Mucosa of rectum (tissue), 2 donors: Measurements from ENCODE around the gene GPC1.

ENCODE experiments used
- H3K27ac ChIP-seq, 2 donors: one replicate each; pipeline ENCODE4 v1.7.0; 2013; ENCODE audit warnings: inconsistent platforms in 2 of 2, low read depth in 2 of 2, low read length in 2 of 2
- H3K27me3 ChIP-seq, 2 donors: one replicate each; pipeline ENCODE4 v1.7.0; 2013; ENCODE audit warnings: low read length in 2 of 2; ENCODE audit not compliant: control insufficient read depth in 2 of 2, insufficient read depth in 2 of 2
- H3K36me3 ChIP-seq, 2 donors: one replicate each; pipeline ENCODE4 v1.7.0; 2013; ENCODE audit warnings: low read length in 2 of 2; ENCODE audit not compliant: control insufficient read depth in 2 of 2, insufficient read depth in 2 of 2
- H3K4me1 ChIP-seq, 2 donors: one replicate each; pipeline ENCODE4 v1.7.0; 2013; ENCODE audit warnings: low read length in 2 of 2, mild to moderate bottlenecking in 1 of 2; ENCODE audit not compliant: control insufficient read depth in 2 of 2, insufficient read depth in 2 of 2
- H3K4me3 ChIP-seq, 2 donors: one replicate each; pipeline ENCODE4 v1.7.0; 2013; ENCODE audit warnings: low read length in 2 of 2
- H3K9ac ChIP-seq, 2 donors: one replicate each; pipeline ENCODE4 v1.7.0; 2013; ENCODE audit warnings: low read length in 2 of 2, low read depth in 1 of 2, mild to moderate bottlenecking in 1 of 2
- H3K9me3 ChIP-seq, 2 donors: one replicate each; pipeline ENCODE4 v1.7.0; 2013; ENCODE audit warnings: low read length in 2 of 2; ENCODE audit not compliant: control insufficient read depth in 2 of 2
- donor health status: healthy.
- donor health status: Normal muscosa, but diverticular disease.

The GPC1 gene

DNA sequence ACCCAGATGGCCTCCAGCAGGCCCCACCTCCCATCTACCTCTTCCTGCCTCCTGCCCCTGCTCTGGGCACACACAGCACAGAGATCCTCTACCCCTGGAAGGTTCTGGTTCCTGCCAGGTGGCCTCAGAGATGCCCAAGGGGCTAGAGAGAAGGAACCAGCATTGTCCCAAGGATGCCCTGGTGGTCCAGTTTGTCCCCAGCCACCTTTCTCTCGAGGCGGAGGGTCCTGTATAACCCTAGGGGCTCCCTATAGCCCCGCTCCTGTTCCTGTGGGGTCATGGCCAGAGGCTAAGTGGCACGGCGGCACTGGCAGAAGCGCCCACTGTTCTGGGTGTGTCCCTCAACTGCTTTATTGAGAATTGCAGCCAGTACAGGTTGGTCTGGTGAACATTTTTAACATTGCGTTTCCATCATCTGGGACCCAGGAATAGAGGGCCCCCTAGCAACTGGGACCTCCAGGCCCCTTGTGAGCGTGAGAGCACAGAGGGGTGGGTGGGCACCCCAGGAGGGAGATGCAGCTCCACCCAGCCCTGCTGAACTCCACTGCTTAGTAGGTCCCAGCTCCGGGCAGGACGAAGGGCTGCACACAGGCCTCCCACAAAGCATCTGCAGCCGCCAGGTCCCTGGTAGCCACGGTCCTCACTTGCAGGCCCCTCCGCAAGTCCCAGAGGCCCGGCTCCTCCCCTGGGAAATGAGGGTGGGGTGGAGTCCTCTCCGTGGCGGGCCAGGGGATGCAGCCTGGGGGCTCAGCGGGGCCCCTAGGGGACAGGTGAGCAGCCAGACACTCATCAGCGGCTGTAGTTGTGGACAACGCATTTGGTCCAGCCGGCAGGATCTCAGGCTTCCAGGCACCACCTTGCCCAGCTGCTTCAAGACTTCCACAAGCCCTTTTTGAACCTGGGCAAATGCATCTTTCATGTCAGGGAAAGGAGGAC is 33.1 kb downstream of the GPC1 start:
- Histone ChIP-seq H3K27ac (no peak overlapping the region), H3K4me1 (no peaks in the 10 kb centered on the region), H3K9me3 (no peaks in the 10 kb centered on the region), H3K4me3 (no peak overlapping the region), H3K27me3 (no peaks in the 10 kb centered on the region), H3K9ac (no peak overlapping the region), H3K36me3 (peaks cover 6 to 8% of the 10 kb centered on the region in 2 donors)

- Histone ChIP-seq H3K27me3 (no peaks in the 10 kb centered on the region), H3K4me3 (no peak overlapping the region), H3K27ac (no peak overlapping the region), H3K9me3 (no peaks in the 10 kb centered on the region), H3K4me1 (no peaks in the 10 kb centered on the region), H3K9ac (no peak overlapping the region), H3K36me3 (peaks cover 0 to 3% of the 10 kb centered on the region in 2 donors)
Observed at GRCh38 chr2:240469239-240469636, 33.8 kb downstream of the GPC1 start.

DNA sequence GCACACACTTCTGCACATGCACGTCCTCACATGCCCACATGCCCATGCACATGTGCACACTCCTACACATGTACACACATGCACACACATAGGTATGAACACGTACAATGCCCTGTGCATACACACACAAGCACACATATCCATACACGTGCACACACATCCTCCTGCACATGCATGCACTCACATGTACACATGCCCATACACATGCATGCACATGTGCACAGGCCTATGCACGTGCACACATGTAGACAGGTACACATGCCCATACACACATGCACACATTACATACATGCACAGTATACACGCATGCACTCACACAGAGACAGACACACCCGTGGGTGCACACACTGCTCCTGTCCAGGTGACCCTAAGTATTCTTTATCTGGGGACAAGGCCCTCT is 34.3 kb downstream of the GPC1 start:
- no peak overlapping the region for H3K9ac ChIP-seq
- H3K9me3 ChIP-seq = no peaks in the 10 kb centered on the region
- peaks cover 0 to 3% of the 10 kb centered on the region in 2 donors for H3K36me3 ChIP-seq
- no peak overlapping the region for H3K27ac ChIP-seq
- H3K4me1 ChIP-seq = no peaks in the 10 kb centered on the region
- H3K4me3 ChIP-seq = no peak overlapping the region
- H3K27me3 ChIP-seq = no peaks in the 10 kb centered on the region

DNA sequence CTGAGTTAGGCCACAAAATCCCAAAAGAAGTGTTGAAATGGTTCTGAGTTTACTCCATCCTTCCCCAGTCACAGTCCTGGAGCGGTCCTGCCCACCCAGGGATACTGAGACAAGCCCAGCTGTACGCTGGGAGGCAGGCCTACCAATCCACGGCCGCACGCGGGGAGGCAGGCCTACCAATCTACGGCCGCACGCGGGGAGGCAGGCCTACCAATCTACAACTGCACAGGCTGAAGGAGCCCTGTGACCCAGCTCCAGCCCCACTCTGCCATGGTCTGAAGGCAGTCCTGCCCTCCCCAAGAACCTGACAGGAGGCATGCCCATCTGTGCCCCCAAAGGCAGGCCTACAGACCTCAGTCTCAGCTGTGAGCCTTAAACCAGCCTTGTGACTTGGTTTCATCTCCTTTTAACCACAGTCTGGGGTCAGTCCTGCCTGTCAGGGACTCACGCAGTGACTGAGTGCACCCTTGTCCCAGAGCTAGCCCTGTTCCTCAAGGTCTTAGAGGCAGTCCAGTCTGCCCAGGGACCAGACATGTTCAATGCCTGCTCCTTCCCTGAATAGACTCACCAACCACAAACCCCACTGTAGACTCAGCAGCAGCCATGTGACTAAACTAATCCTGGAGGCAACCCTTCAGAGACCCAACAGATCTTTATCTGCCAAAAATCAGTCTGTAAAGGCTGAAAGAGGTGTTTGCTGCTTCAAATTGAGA is 36.8 kb downstream of the GPC1 start:
- Histone ChIP-seq H3K9ac (no peak overlapping the region), H3K27ac (no peak overlapping the region), H3K4me3 (no peak overlapping the region), H3K9me3 (peaks cover 0 to 5% of the 10 kb centered on the region in 2 donors), H3K4me1 (no peaks in the 10 kb centered on the region), H3K27me3 (no peaks in the 10 kb centered on the region), H3K36me3 (no peaks in the 10 kb centered on the region)

DNA sequence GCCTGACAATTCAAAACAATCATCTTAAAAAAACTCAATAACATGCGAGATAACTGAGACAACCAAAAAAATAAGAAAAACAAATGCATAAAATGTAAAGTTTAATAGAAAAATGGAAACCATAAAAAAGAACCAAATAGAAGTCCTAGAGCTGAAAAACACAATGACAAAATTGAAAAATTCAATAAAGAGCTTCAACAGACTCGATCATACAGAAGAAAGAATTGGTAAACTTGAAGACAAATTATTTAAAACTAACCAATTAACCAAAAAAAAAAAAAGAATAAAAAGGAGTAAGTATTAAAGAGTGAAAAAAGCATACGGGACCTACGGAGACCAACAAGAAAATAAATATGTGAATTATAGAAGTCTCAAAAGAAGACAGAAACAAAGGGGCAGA is 37.7 kb downstream of the GPC1 start:
- no peak overlapping the region for H3K9ac ChIP-seq
- H3K4me1 ChIP-seq = no peaks in the 10 kb centered on the region
- no peaks in the 10 kb centered on the region for H3K36me3 ChIP-seq
- H3K9me3 ChIP-seq = peaks cover 0 to 5% of the 10 kb centered on the region in 2 donors
- no peak overlapping the region for H3K27ac ChIP-seq
- H3K27me3 ChIP-seq = no peaks in the 10 kb centered on the region
- H3K4me3 ChIP-seq = no peak overlapping the region

GRCh38 chr2:240477916-240478315 is 42.5 kb downstream of the GPC1 start:
- H3K9ac ChIP-seq = no peak overlapping the region
- no peak overlapping the region for H3K27ac ChIP-seq
- no peaks in the 10 kb centered on the region for H3K4me1 ChIP-seq
- H3K36me3 ChIP-seq = no peaks in the 10 kb centered on the region
- peaks cover 0 to 5% of the 10 kb centered on the region in 2 donors for H3K9me3 ChIP-seq
- H3K27me3 ChIP-seq = no peaks in the 10 kb centered on the region
- H3K4me3 ChIP-seq = no peak overlapping the region

GRCh38 chr2:240478346-240479110 is 43.1 kb downstream of the GPC1 start:
- Histone ChIP-seq H3K4me1 (no peaks in the 10 kb centered on the region), H3K4me3 (no peak overlapping the region), H3K27me3 (no peaks in the 10 kb centered on the region), H3K9me3 (peaks cover 0 to 5% of the 10 kb centered on the region in 2 donors), H3K27ac (no peak overlapping the region), H3K9ac (no peak overlapping the region), H3K36me3 (no peaks in the 10 kb centered on the region)

DNA sequence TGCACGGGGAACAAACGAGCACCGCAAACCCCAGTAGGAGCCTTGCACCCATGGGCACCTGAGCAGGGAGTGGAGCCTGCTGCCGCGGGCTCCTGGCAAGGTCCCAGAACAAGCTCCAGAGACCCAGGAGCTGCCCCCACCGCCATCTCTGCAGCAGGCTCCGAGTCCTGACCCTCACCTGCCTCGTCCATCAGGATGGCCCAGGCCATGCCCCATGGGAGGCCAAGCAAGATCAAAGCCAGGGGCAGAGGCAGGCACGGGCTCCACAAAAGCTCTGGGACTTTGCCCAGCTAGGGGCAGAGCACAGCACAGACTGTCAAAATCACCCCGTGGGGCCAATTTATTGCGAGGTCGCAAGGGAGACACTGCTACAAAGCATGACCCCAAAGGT is 43.6 kb downstream of the GPC1 start:
- Histone ChIP-seq H3K27ac (no peak overlapping the region), H3K4me1 (no peaks in the 10 kb centered on the region), H3K27me3 (no peaks in the 10 kb centered on the region), H3K9ac (no peak overlapping the region), H3K36me3 (no peaks in the 10 kb centered on the region), H3K9me3 (peaks cover 0 to 5% of the 10 kb centered on the region in 2 donors), H3K4me3 (no peak overlapping the region)

GRCh38 chr2:240480834-240481623 is 45.6 kb downstream of the GPC1 start:
- Histone ChIP-seq H3K36me3 (no peaks in the 10 kb centered on the region), H3K4me1 (no peaks in the 10 kb centered on the region), H3K9me3 (peaks cover 0 to 4% of the 10 kb centered on the region in 2 donors), H3K9ac (no peak overlapping the region), H3K27me3 (no peaks in the 10 kb centered on the region), H3K27ac (no peak overlapping the region), H3K4me3 (no peak overlapping the region)
